Heart right ventricle (tissue), 16 donors: ENCODE measurements around the gene FLNB. TPM values are rescaled to one million over a fixed set of nuclear protein-coding genes. Genes with fewer than 3 reads are reported as not detected.

ENCODE experiments used
- ATAC-seq, 8 donors: fragments of 200-7000 bp; cut with Tn5 transposase; one replicate each; pipeline ENCODE4 v1.9.1; 2020; ENCODE audit warnings: mild to moderate bottlenecking in 8 of 8, moderate library complexity in 8 of 8, moderate number of reproducible peaks in 1 of 8
- DNase-seq, 2 donors: peaks; one replicate each; pipeline ENCODE4 v3.0.0-alpha.2; 2020
- H3K27ac ChIP-seq, 10 donors: fragments of 200-600 bp; sonication (generic) in 2 of 10; one replicate each; pipeline versions ENCODE4 v1.5.0 to v1.8.0; 2020 to 2022; ENCODE audit warnings: mild to moderate bottlenecking in 3 of 10
- H3K27me3 ChIP-seq, 7 donors: fragments of 200-600 bp; one replicate each; pipeline ENCODE4 v1.8.0; 2021 to 2022; ENCODE audit warnings: mild to moderate bottlenecking in 2 of 7
- H3K36me3 ChIP-seq, 9 donors: fragments of 200-600 bp; sonication (generic) in 1 of 9; one replicate each; pipeline versions ENCODE4 v1.5.0 to v1.8.0; 2020 to 2022; ENCODE audit warnings: mild to moderate bottlenecking in 2 of 9
- H3K4me1 ChIP-seq, 9 donors: fragments of 200-600 bp; sonication (generic) in 1 of 9; one replicate each; pipeline versions ENCODE4 v1.5.0 to v1.8.0; 2020 to 2022; ENCODE audit warnings: mild to moderate bottlenecking in 4 of 9
- H3K4me3 ChIP-seq, 10 donors: fragments of 200-600 bp; sonication (generic) in 2 of 10; one replicate each; pipeline versions ENCODE4 v1.5.0 to v1.8.0; 2020 to 2022; ENCODE audit warnings: mild to moderate bottlenecking in 7 of 10, moderate library complexity in 2 of 10
- H3K9me3 ChIP-seq, 11 donors: fragments of 200-600 bp in 10 of 11; sonication (generic) in 2 of 11; one replicate each; pipeline versions ENCODE4 v1.5.0 to v1.8.0; 2013 to 2022; ENCODE audit warnings: mild to moderate bottlenecking in 2 of 11, control low read depth in 1 of 11, moderate library complexity in 1 of 11
- WGBS, 2 donors: extraction: QIAGEN DNeasy Blood & Tissue Kit; methylation state at CpG; one replicate each; pipeline ENCODE4 v1.1.7; 2013; ENCODE audit warnings: inconsistent platforms in 1 of 2; 5-methylcytosine and 5-hydroxymethylcytosine counted together
- intact Hi-C, 10 donors: fragments of 100-400 bp; cut with DNase I; formaldehyde crosslinking; loops; one replicate each; pipeline versions ENCODE4 v1.11.1 to v1.14.2; 2022
- polyA plus RNA-seq, 2 donors: library from polyadenylated mRNA; stranded (reverse); fragments of 200-250 nt; gene quantifications; one replicate each; pipeline ENCODE4 v1.2.3, GENCODE V29; 2013
- total RNA-seq, 10 donors: library from RNA; stranded (reverse); fragmentation: NEBNext Ultra II Directional in 3 of 10; extraction: Animal tissue kit (Norgen Biotek cat#: 25700) in 3 of 10; gene quantifications; one replicate each; pipeline versions ENCODE4 v1.2.1 to v1.2.4, GENCODE V29; 2021 to 2023
- TF ChIP-seq, protein P1 (sequence below), 9 donors: fragments of 200-600 bp; sonication (generic) in 2 of 9; IDR thresholded peaks; one replicate each; pipeline versions ENCODE4 v1.5.0 to v1.8.0; 2021 to 2022; ENCODE audit warnings: antibody characterized with exemption in 9 of 9, mild to moderate bottlenecking in 5 of 9, moderate library complexity in 1 of 9
- donor health status: Arrhythmogenic right ventricular cardiomyopathy.
- donor health status: ischemic (EF 13 %, LVEDD 7.1; RV severe dilation, severe dysfunction).
- donor health status: healthy with polysubstance abuse.
- donor health status: DM: no; HTN: yes; CAD: no.
- donor health status: DM: no; HTN: no; CAD: no.
- donor health status: ischemic (EF 25% LVEDD 6.9; RV normal size, moderate dysfunction).
- donor health status: ischemic (EF 25% LVEDD 5.7; RV mildly dilated, moderate dysfunction).
- donor health status: healthy.
- donor health status: DM: yes; HTN: yes; CAD: no.
- donor health status: Ischemic cardiomyopathy.
- donor health status: ischemic (EF 35%, LVEDD 5.7; RV mildly dilated, moderate dysfunction).
- donor health status: nonischemic (EF 11% LVEDD 7.7; RV severe dilation, severe dysfunction).
- donor health status: DM: yes; HTN: yes; CAD: no.
- donor health status: PGD.
- donor health status: ischemic (EF 29% LVEDD 5.4; RV normal size, mild dysfunction).
- donor health status: nonischemic (EF 23%, LVEDD 6.1; RV moderate dilation, normal function).

FLNB gene
- total and polyA plus RNA-seq, 12 donors, result 27.4 to 65.3 (median 38.6) TPM

DNA sequence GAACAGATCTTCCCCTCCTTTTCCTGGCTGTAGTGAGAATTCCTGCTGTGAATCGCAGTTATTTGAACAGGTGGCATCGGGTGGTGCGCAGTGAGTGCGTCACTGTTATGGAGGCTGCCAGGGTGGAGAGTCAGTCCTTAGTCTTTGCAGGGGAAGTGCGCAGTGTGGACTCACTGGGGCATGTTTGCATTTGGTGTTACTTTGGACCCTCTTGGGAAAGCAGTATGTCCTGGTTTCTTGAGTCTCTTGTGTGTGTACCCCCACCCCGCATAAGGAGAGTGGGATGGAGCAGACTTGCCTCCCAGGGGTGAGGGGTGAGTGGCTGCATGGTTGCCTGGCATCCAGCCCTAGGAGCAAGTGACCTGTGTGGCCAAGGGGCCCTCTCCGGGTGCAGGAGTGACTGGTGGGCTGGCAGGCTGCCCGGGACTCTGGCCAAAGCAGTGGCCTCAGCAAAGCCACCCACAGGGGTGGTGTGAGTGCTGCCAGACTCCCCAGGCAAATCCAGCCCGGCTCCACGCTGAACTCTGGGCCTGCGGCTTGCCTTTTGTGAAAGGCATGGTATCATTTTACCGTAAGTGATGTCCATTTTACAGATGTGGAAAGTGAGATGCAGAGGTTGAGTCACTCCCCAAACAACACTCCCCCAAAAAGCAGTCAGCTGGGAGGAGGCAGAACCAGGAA is 156.1 kb downstream of the FLNB start:
- Histone ChIP-seq H3K27ac (peak overlapping the region; percentile 56 to 91 (median 84)), H3K9me3 (peaks cover 0 to 7% (median 0%) of the 10 kb centered on the region in 11 donors), H3K4me3 (no peak overlapping the region), H3K36me3 (peaks cover 0 to 90% (median 9%) of the 10 kb centered on the region in 9 donors), H3K4me1 (peaks cover 7 to 66% (median 41%) of the 10 kb centered on the region in 9 donors), H3K27me3 (no peaks in the 10 kb centered on the region)
- intact Hi-C loops, result loop anchor here in 2 of 10 donors (5.0 to 10.0 kb wide), 2 partner anchors 157 to 220 kb away; partner anchors contain the start of gene FLNB (in 1 of the 2)
- DNase-seq (peak; percentile 85 to 88), ATAC-seq (peak; percentile 61 to 89 (median 82))
- 51 to 54% methylated on average over 12 of the region's 12 CpGs for WGBS, 2 donors
- TF ChIP-seq, protein P1, sequence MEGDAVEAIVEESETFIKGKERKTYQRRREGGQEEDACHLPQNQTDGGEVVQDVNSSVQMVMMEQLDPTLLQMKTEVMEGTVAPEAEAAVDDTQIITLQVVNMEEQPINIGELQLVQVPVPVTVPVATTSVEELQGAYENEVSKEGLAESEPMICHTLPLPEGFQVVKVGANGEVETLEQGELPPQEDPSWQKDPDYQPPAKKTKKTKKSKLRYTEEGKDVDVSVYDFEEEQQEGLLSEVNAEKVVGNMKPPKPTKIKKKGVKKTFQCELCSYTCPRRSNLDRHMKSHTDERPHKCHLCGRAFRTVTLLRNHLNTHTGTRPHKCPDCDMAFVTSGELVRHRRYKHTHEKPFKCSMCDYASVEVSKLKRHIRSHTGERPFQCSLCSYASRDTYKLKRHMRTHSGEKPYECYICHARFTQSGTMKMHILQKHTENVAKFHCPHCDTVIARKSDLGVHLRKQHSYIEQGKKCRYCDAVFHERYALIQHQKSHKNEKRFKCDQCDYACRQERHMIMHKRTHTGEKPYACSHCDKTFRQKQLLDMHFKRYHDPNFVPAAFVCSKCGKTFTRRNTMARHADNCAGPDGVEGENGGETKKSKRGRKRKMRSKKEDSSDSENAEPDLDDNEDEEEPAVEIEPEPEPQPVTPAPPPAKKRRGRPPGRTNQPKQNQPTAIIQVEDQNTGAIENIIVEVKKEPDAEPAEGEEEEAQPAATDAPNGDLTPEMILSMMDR (IDR thresholded peaks at IDR 0.05), result no peak

DNA sequence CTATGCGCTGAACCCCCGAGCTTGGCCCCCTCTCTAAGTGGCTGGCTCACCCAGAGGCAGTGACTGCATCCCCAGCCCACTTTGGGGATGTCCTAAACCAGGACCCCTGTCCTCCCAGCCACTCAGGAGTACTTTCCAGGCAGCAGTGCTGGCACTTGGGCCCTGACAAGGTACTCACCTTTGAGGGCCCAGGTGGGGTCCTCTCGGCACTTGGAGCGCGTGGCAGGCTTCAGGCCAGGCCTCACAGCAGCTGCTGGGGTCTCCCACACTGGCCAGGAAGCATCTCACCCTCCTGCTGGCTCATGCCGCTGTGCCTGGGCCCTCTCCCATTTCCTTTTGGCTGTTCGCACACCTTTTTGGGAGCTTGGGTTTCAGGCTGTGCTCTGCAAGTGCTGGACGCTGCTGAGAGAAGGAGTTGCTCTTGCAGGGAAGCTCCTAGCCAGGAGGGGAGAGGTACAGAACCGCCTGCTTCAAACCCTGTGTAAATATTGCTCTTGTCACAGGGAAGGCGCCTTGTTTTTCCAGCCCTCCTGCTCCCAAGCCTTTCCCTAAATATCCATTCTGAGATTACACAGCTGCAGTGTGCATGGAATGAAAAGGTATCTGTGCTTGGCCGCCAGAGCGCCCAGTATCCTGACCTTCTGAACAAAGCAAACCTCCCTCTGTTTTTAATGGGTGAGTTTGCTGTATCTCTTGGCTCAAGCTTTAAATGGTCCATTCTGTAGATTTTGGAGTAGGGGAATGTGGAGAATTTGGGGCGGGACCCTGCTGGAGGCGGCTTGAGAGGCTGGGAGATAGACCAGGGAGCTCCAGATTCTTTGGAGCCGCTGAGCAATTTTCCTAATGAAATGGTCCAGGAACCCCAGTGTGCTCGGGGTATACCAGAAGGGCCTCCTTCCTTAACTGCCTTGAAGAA is 156.9 kb downstream of the FLNB start:
- peak; percentile 1 to 35 (median 18) for ATAC-seq
- peaks cover 7 to 66% (median 41%) of the 10 kb centered on the region in 9 donors for H3K4me1 ChIP-seq
- peaks cover 0 to 7% (median 0%) of the 10 kb centered on the region in 11 donors for H3K9me3 ChIP-seq
- WGBS, 2 donors, result 52 to 68% methylated on average over 16 of the region's 16 CpGs
- peak overlapping the region; percentile 56 to 91 (median 84) for H3K27ac ChIP-seq
- DNase-seq, result no peak
- H3K27me3 ChIP-seq, result no peaks in the 10 kb centered on the region
- intact Hi-C loops, result loop anchor here in 5 of 10 donors (5.0 to 10.0 kb wide), 4 partner anchors 153 to 220 kb away; partner anchors contain the start of gene FLNB (in 2 of the 5)
- no peak overlapping the region for H3K4me3 ChIP-seq
- peaks cover 0 to 90% (median 4%) of the 10 kb centered on the region in 9 donors for H3K36me3 ChIP-seq
- TF ChIP-seq, protein P1 (IDR thresholded peaks at IDR 0.05), result no peak

DNA sequence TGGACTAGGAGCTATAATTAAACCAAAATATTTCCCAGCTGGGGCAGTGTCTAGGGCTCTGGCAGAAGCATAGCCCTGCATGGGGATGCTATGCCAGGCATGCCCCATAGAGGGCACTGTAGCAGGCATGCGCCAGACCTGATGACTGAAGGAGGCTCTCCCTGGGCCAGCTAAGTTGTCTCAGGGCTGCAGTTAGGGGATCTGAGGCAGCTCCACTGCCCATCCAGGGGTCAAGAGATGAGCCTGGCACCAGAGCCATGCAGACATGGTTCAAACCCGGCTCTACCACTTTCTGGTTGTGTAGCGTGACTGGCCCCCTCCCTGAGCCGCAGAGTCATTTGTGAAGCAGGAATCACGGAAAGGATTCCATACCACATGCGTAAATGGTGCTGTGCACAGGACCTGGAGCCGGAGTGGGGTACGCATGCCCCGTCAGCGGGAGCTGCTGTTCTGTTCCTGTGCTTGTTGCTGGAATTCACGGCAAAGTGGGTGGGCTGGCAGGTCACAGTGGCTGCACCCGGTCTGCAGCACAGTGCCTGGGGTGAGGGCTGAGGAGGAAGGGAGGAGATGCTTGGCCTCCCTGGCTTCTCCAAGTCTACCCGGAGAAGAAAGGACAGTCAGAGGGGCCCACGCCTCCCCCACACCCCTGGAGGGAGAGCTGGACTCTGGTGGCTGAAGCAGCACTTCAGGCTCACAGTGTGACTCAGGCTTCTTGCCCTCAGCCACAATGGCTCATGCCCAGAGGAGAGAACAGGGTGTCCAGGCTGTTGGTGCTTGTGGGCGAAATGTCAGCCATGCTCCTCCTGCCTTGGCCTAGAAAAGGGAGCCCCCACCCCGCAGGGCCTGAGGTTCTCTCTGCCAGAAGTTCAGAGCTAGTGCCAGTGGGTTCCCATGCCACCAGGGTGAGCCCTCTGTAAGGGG is 159.5 kb downstream of the FLNB start:
- no peaks in the 10 kb centered on the region for H3K9me3 ChIP-seq
- peaks cover 0 to 86% (median 11%) of the 10 kb centered on the region in 9 donors for H3K36me3 ChIP-seq
- peak; percentile 70 to 84 (median 81) for ATAC-seq
- no peaks in the 10 kb centered on the region for H3K27me3 ChIP-seq
- H3K27ac ChIP-seq, result peak overlapping the region; percentile 28 to 91 (median 72)
- 77 to 85% methylated on average over 16 of the region's 16 CpGs for WGBS, 2 donors
- peaks cover 7 to 55% (median 32%) of the 10 kb centered on the region in 9 donors for H3K4me1 ChIP-seq
- no peak overlapping the region for H3K4me3 ChIP-seq
- TF ChIP-seq, protein P1 (IDR thresholded peaks at IDR 0.05), result peak; percentile 64 to 94 (median 88)
- DNase-seq, result peak; percentile 72 to 79
- intact Hi-C loops, result loop anchor here in 4 of 10 donors (5.0 to 10.0 kb wide), 4 partner anchors 155 to 223 kb away; partner anchors contain the start of gene FLNB (in 1 of the 4)
